Activated CD4-positive, alpha-beta T cell treated with anti-CD3 and anti-CD28 coated beads, Interleukin-2, amount 50 U/mL, for 24 hours (primary cell): ENCODE results near the gene KCNJ12.

Source experiments
- DNase-seq, 2 donors: peaks; one replicate each; pipeline ENCODE4 v3.0.0-alpha.2; 2020; ENCODE audit warnings: low read depth in 1 of 2, low spot score in 1 of 2

The KCNJ12 gene

GRCh38 chr17:21363776-21364642, 12.1 kb upstream of the KCNJ12 start:
- DNase-seq = no peak

- no peak for DNase-seq
Measured at GRCh38 chr17:21365016-21365415, 11.1 kb upstream of the KCNJ12 start.

GRCh38 chr17:21368545-21369246, 7.5 kb upstream of the KCNJ12 start:
- no peak for DNase-seq

- no peak for DNase-seq
Measured at GRCh38 chr17:21369395-21369794, 6.8 kb upstream of the KCNJ12 start.

GRCh38 chr17:21370430-21370829, 5.7 kb upstream of the KCNJ12 start:
- no peak for DNase-seq

DNA sequence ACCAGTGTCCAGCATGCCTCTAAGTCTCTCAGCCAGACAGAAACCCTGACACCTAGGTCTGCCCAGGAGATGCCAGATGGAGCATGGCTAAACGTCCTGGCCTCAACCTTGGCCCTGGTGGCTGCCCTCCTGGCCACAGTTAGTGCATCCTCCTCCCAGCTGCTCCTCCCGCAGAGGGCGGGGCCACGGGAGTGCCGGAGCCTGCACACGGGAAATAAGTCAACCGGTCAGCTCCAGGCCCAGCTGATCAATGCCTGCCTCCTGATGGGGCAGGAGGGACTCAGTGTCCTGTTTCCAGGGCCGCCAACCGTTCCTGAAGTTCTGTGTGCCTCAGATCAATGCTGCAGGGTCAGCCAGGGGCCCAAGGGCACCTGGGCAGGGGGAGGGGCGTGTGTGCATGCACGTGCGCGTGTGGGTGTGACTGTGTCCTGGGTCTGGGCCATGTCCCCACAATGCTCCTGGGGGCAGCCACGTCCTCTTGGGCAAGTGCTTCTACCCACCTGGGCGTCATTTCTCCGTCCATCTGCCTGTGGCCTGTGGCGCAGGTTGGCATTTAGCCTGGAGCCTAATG, 4.6 kb upstream of the KCNJ12 start:
- DNase-seq = no peak

GRCh38 chr17:21372256-21372954, 3.8 kb upstream of the KCNJ12 start:
- no peak for DNase-seq

GRCh38 chr17:21373036-21373435, 3.1 kb upstream of the KCNJ12 start:
- no peak for DNase-seq

DNA sequence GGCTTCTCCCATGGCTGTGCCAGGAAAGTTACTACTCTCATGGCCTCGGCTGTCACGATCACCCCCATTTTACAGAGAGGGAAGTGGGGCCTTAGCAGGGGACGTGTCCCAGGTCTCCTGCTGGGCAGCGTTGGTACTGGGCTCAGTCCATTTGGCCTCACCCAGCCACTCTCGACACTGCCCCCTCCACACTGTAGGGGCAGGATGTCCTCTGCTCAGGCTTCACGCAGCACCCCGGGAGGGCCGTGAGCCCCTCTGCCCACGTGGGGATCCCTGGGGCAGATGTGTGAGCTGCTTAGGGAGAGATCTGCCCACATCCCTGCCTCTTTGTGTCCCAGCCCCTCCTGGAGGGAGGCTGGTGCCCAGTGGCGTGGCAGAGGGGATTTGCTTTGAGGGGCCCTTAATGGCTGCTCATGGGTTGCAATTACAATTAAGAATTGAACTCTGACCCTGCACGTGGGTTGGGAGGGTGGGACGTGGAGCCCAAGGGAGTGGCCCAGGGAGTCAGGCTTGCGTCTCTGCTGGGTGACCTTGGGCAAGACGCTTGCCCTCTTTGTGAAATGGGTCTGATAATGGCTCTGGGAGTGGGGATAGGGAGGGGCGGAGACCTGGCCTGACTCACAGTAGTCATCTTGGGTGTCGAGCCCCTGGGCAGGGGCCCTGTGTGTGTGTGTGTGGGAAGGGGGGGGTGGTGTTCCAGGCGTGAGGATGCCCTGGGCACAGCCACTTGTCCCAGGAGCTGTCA, 2.3 kb upstream of the KCNJ12 start:
- DNase-seq = no peak

- DNase-seq = no peak
Measured at GRCh38 chr17:21374441-21375161, 1.6 kb upstream of the KCNJ12 start.

DNA sequence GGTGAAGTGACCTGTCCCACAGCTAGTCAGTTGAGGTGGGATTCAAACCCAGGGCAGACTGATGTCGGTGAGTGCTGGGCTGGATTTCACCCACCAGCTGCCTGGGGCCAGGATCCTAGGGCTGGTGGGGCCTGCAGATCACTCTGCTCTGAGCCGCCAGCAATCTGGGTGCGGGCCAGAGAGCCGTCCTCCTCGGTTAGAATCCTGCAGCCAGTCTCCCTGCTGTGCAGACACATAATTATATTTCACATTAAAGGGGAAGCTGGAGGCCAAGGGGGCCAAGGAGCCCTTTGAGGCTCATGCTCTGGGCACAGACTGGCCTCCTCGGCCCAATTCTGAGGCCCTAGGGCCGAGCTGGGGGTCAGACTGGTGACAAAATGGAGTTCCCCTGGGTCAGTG, 996 bp upstream of the KCNJ12 start:
- no peak for DNase-seq

DNA sequence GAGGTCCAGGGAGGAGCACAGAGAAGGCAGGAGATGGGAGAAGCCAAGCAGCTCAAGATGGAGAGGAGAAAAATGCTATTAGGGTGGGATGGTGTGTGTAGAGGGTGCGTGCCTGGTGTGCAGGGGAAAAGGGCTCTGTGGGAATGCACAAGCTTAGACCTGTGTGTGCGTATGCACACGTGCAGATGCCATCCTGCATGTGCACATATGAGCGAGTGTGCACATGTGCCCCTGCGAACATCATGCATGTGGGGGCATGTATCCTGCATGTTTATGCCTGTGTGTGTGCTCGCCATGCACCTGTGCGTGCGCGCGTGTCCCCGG, 438 bp upstream of the KCNJ12 start:
- DNase-seq = no peak

- no peak for DNase-seq
Measured at GRCh38 chr17:21376759-21377690, 868 bp downstream of the KCNJ12 start.

DNA sequence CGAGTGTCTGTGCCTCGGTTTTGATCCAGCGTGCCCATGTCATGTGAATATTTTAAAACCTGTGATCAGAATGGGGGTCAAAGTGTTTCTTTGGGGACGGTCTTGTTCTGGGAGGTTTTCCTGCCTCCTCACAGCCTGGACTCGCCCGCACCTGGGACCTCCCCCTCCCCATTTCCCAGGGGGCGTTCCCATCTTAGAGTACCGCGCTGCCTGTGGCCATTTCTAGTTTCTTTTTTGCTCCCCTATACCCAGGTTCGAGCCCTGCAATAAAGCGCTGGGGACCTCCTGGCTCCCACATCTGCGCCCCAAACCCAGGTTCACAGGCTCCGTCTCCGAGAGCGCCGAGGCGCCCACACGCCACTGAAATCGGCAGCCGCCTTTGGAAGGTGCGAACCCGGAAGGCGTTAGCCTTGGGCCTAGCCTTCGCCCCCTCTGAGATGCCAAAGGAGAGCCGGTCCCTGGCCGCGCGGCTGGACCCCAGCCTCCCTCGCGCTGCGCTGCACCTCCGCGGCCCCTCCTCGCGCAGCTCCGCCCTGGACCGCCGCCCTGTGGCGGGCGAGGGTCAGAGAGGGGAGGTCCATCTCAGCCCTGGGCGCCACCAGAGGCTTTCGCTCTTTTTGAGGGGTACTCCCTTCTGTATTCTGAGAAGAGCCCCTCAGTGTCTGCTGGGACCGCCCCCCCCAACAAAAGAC, 1.7 kb downstream of the KCNJ12 start:
- no peak for DNase-seq

GRCh38 chr17:21378553-21378952, 2.4 kb downstream of the KCNJ12 start:
- no peak for DNase-seq

DNA sequence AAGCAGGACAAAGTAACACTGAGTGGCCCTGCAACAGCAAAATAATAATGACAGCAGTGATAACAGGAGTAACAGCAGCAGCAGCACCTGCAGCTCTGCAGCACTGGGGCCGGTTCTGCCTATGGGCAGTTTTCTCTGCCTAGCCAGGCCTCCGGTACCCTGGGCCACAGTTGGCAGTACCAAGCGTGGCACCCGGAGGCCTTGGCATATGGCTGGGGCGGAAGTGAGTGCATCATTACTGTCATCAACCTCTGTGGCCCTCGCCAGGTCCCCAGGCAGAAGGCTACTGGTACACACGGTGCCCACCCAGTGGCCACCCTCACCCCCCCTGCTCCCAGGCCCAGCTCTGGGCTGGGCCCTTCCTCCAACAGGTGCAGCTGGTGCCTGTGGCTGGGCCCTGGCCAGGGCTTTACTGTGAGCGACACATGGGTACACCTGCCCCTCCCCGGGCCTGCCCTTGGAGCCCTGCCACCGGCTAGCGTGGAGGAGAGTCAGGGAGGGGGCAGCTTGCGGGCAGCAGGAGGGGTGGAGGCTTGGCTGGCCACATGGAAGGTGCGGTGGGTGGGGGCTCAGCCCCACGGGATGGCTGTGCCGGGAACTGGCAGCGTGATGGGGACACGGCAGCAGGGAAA, 3.0 kb downstream of the KCNJ12 start:
- no peak for DNase-seq

GRCh38 chr17:21380659-21381058, 4.5 kb downstream of the KCNJ12 start:
- no peak for DNase-seq

DNA sequence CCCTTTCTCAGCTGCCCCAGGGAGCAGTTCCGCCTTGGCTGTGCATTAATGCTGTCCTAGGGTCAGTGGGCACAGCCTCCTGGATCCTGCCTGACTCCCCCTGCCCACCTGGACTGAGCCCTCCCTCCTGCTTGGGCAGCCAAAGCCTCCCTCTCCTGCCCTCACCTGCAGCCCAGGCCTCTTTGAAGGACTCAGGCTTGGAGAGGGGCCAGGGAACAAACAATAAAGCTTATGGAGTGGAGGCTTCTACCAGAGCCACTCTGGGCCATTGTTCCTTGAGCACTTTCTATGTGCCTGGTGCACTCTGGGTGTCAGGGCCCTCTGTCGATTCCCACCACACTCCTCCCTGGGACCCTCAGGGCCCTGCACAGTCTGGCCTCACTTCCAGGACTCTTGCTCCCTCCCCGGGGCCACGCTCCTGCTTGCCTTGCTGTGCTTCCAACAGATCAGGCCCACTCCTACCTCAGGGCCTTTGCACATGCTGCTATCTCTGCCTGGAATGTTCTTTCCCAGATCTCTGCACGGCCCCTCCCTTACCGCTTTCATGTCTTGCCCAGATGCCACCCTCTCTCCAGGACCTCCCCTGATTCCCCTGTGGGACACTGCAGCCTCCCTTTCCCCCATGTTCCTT, 5.0 kb downstream of the KCNJ12 start:
- DNase-seq = no peak
